GM23338 (cell line): ENCODE data around the gene CHCT1. TPM values are rescaled to one million over a fixed set of nuclear protein-coding genes. Genes with fewer than 3 reads are reported as not detected.
A peak's percentile ranks its signal among the peaks of the same experiment; 100 is the strongest.

Source experiments
- ATAC-seq: fragments of 200-7000 bp; cut with Tn5 transposase; 3 replicates; pipeline ENCODE4 v1.9.1; 2020
- DNase-seq: peaks from one replicate; pipeline ENCODE4 v3.0.0-alpha.2; 2015; ENCODE audit warnings: low spot score
- H2AFZ ChIP-seq: fragments of 200-600 bp; sonication (generic); 2 replicates; pipeline ENCODE4 v1.8.0; 2016; ENCODE audit warnings: antibody characterized with exemption, mild to moderate bottlenecking, moderate library complexity
- H3F3A ChIP-seq: fragments of 200-600 bp; sonication (generic); replicated peaks from 2 replicates; pipeline ENCODE4 v1.8.0; 2017; ENCODE audit warnings: antibody characterized with exemption, mixed run types, low read depth
- H3K27ac ChIP-seq: fragments of 200-600 bp; sonication (generic); 2 replicates; pipeline ENCODE4 v1.6.1; 2016; ENCODE audit warnings: low read depth
- H3K27me3 ChIP-seq: fragments of 200-600 bp; sonication (generic); 2 replicates; pipeline ENCODE4 v1.8.0; 2016; ENCODE audit warnings: mild to moderate bottlenecking, mixed run types, moderate library complexity; ENCODE audit not compliant: insufficient read depth
- H3K36me3 ChIP-seq: fragments of 200-600 bp; sonication (generic); 2 replicates; pipeline ENCODE4 v1.8.0; 2016; ENCODE audit warnings: mild to moderate bottlenecking; ENCODE audit not compliant: insufficient read depth
- H3K4me1 ChIP-seq: fragments of 200-600 bp; sonication (generic); 2 replicates; pipeline ENCODE4 v1.8.0; 2016; ENCODE audit warnings: mild to moderate bottlenecking, moderate library complexity; ENCODE audit not compliant: insufficient read depth
- H3K4me2 ChIP-seq: fragments of 200-600 bp; sonication (generic); 2 replicates; pipeline ENCODE4 v1.7.1; 2017; ENCODE audit warnings: mixed run types
- H3K4me3 ChIP-seq: fragments of 200-600 bp; sonication (generic); 2 replicates; pipeline ENCODE4 v1.6.1; 2016; ENCODE audit warnings: mixed run types
- H3K79me2 ChIP-seq: fragments of 200-600 bp; sonication (generic); replicated peaks from 2 replicates; pipeline ENCODE4 v1.8.0; 2017; ENCODE audit warnings: mild to moderate bottlenecking; ENCODE audit not compliant: insufficient read depth
- H3K9me2 ChIP-seq: fragments of 200-600 bp; sonication (generic); 2 replicates; pipeline ENCODE4 v1.8.0; 2017; ENCODE audit not compliant: insufficient read depth
- H4K20me1 ChIP-seq: fragments of 200-600 bp; sonication (generic); replicated peaks from 2 replicates; pipeline ENCODE4 v1.8.0; 2017; ENCODE audit warnings: mild to moderate bottlenecking; ENCODE audit not compliant: insufficient read depth
- H3K27ac Mint-ChIP-seq: 2 replicates; pipeline ENCODE4 v1.8.0; 2020; ENCODE audit warnings: inconsistent platforms, mild to moderate bottlenecking, moderate library complexity, mixed read lengths
- H3K27me3 Mint-ChIP-seq: 3 replicates; pipeline ENCODE4 v1.8.0; 2022; ENCODE audit warnings: low read depth, mild to moderate bottlenecking, moderate library complexity, mixed read lengths, inconsistent platforms; ENCODE audit not compliant: insufficient read depth, poor library complexity
- H3K36me3 Mint-ChIP-seq: 3 replicates; pipeline ENCODE4 v1.8.0; 2021; ENCODE audit warnings: low read depth, mild to moderate bottlenecking, inconsistent platforms, moderate library complexity, mixed read lengths
- H3K4me1 Mint-ChIP-seq: 3 replicates; pipeline ENCODE4 v1.8.0; 2020; ENCODE audit warnings: mild to moderate bottlenecking, inconsistent platforms, mixed read lengths
- H3K4me3 Mint-ChIP-seq: 3 replicates; pipeline ENCODE4 v1.8.0; 2021; ENCODE audit warnings: moderate library complexity, mild to moderate bottlenecking, inconsistent platforms, mixed read lengths
- H3K9me3 Mint-ChIP-seq: 3 replicates; pipeline ENCODE4 v1.8.0; 2020; ENCODE audit warnings: moderate library complexity, mild to moderate bottlenecking, inconsistent platforms, mixed read lengths
- EZH2 ChIP-seq: fragments of 200-600 bp; sonication (generic); IDR thresholded peaks from one replicate; pipeline ENCODE4 v1.8.0; 2017; ENCODE audit warnings: antibody characterized with exemption, mild to moderate bottlenecking, low read depth; ENCODE audit not compliant: unreplicated experiment
- EZH2phosphoT487 ChIP-seq: fragments of 200-600 bp; sonication (generic); IDR thresholded peaks from one replicate; pipeline ENCODE4 v1.8.1; 2018; ENCODE audit warnings: antibody characterized with exemption; ENCODE audit not compliant: unreplicated experiment
- JUNB ChIP-seq: IDR thresholded peaks from one replicate; pipeline ENCODE4 v1.6.1; 2016; ENCODE audit warnings: antibody characterized with exemption; ENCODE audit not compliant: unreplicated experiment
- NANOG ChIP-seq: IDR thresholded peaks from 2 replicates; pipeline ENCODE4 v1.6.1; 2016; ENCODE audit warnings: antibody characterized with exemption, borderline replicate concordance
- POLR2AphosphoS5 ChIP-seq: IDR thresholded peaks from 2 replicates; pipeline ENCODE4 v1.6.1; 2016; ENCODE audit warnings: antibody characterized with exemption, low read depth
- STAT1 ChIP-seq: IDR thresholded peaks from one replicate; pipeline ENCODE4 v1.6.1; 2016; ENCODE audit warnings: antibody characterized with exemption; ENCODE audit not compliant: unreplicated experiment
- ZNF114 ChIP-seq: fragments of 250-450 bp; sonication (Bioruptor Pico); IDR thresholded peaks from 2 replicates; pipeline ENCODE4 v1.5.0; 2020; ENCODE audit warnings: mild to moderate bottlenecking, moderate library complexity
- ZNF331 ChIP-seq: fragments of 250-450 bp; sonication (Bioruptor Pico); IDR thresholded peaks from 2 replicates; pipeline ENCODE4 v1.5.0; 2020; ENCODE audit warnings: low read depth, mild to moderate bottlenecking, moderate library complexity
- polyA plus RNA-seq: library from polyadenylated mRNA; unstranded; fragments of >200 nt; fragmentation: Nextera tagmentation; extraction: Ambion mirVana; gene quantifications from 2 replicates; pipeline ENCODE4 v1.2.1, GENCODE V29; 2016
- total RNA-seq: library from RNA; depleted of rRNA; stranded (reverse); fragments of >200 nt; shearing (Covaris generic); gene quantifications from 2 replicates; pipeline ENCODE4 v1.2.3, GENCODE V29; 2014
- TF ChIP-seq, protein P1 (sequence below): IDR thresholded peaks from 2 replicates; pipeline ENCODE4 v1.6.1; 2016; ENCODE audit warnings: antibody characterized with exemption
- TF ChIP-seq, protein P2 (sequence below): fragments of 250-450 bp; sonication (Bioruptor Pico); IDR thresholded peaks from 2 replicates; pipeline ENCODE4 v1.5.0; 2020; ENCODE audit warnings: mild to moderate bottlenecking, moderate library complexity
- TF ChIP-seq, protein P3 (sequence below), 2 experiments: fragments of 200-600 bp in 1 of 2; sonication (generic) in 1 of 2; conservative IDR thresholded peaks; 2 replicates each; pipeline versions ENCODE4 v1.5.1 to v1.6.1; 2016 to 2017; ENCODE audit warnings: antibody characterized with exemption in 2 of 2, low read depth in 2 of 2, mild to moderate bottlenecking in 2 of 2, moderate library complexity in 1 of 2

Gene CHCT1
- total and polyA plus RNA-seq, 2 experiments from 2014 or later = 0.61 TPM; not detected in 1

DNA sequence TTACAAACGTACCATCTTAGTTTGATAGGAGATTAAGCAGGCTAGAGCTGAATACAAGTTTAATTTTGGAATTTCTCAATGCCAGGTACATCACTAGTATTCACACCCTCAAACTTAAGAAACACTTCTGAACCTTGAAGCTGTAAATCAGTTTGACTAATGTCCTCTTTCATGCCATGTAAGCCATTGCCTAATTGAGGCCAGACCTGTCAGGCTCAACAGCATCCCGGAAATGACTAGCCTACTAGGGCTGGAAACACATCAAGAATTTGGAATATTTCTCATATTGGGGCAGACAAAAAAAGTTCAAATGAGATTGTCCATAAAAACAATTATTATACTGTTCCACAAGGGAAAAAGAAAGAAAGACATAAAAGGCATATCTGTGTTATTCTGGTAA lies 32.1 kb upstream of the CHCT1 start (continued):
- TF ChIP-seq, protein P1, sequence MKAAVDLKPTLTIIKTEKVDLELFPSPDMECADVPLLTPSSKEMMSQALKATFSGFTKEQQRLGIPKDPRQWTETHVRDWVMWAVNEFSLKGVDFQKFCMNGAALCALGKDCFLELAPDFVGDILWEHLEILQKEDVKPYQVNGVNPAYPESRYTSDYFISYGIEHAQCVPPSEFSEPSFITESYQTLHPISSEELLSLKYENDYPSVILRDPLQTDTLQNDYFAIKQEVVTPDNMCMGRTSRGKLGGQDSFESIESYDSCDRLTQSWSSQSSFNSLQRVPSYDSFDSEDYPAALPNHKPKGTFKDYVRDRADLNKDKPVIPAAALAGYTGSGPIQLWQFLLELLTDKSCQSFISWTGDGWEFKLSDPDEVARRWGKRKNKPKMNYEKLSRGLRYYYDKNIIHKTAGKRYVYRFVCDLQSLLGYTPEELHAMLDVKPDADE = no peak

DNA sequence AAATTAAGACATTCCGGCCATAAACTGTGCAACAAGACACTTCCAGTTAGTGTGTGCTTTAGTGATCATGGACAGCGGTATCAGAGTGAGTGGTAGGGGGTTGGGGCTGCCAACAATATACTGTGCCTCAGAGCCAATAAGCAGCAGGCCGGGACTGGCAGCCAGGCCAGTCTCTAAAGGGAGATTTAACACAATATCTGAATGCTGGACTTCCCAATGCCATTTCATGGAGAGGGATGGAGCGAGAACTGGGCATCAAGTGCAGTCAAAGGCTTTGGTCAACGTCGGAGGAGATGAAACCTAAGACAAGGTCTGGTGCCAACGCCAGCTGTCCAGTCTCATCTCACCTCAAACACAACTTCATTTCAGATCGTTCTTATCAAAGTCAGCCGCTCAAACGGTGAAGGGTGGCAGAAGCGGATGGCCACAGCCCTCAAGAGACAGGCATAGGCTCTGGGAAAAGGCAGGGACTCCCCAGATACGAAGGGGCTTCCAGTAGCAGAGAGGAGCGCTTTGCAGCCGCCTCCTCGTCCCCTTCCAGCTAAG lies 31.3 kb upstream of the CHCT1 start:
- Histone ChIP-seq H3K27me3 (no peaks in the 10 kb centered on the region), H3K4me1 (peaks cover 52% of the 10 kb centered on the region), H3K36me3 (no peaks in the 10 kb centered on the region), H3K79me2 (peaks cover 56% of the 10 kb centered on the region), H4K20me1 (no peaks in the 10 kb centered on the region; the same call in 1 of the 2 replicates), H3K27ac (peak overlapping the region; percentile 95; the same call in 1 of the 2 replicates), H3F3A (0 out of 2 replicates have a peak, but pooled peaks cover 6% of the 10 kb centered on the region), H3K9me2 (no peaks in the 10 kb centered on the region), H2AFZ (no peak overlapping the region), H3K4me3 (peak overlapping the region; percentile 93), H3K4me2 (peak overlapping the region; percentile 85)
- Mint-ChIP-seq H3K36me3 (peaks cover 6% of the 10 kb centered on the region; the same call in 1 of the 3 replicates), H3K27ac (peak overlapping the region; percentile 92), H3K4me1 (peaks cover 54% of the 10 kb centered on the region), H3K27me3 (peaks cover 9% of the 10 kb centered on the region), H3K9me3 (no peaks in the 10 kb centered on the region; the same call in 2 of the 3 replicates), H3K4me3 (peak overlapping the region; percentile 95)
- peak; percentile 2; the same call in 2 of the 3 replicates for ATAC-seq
- no peak for DNase-seq
- TF ChIP-seq, protein P2, sequence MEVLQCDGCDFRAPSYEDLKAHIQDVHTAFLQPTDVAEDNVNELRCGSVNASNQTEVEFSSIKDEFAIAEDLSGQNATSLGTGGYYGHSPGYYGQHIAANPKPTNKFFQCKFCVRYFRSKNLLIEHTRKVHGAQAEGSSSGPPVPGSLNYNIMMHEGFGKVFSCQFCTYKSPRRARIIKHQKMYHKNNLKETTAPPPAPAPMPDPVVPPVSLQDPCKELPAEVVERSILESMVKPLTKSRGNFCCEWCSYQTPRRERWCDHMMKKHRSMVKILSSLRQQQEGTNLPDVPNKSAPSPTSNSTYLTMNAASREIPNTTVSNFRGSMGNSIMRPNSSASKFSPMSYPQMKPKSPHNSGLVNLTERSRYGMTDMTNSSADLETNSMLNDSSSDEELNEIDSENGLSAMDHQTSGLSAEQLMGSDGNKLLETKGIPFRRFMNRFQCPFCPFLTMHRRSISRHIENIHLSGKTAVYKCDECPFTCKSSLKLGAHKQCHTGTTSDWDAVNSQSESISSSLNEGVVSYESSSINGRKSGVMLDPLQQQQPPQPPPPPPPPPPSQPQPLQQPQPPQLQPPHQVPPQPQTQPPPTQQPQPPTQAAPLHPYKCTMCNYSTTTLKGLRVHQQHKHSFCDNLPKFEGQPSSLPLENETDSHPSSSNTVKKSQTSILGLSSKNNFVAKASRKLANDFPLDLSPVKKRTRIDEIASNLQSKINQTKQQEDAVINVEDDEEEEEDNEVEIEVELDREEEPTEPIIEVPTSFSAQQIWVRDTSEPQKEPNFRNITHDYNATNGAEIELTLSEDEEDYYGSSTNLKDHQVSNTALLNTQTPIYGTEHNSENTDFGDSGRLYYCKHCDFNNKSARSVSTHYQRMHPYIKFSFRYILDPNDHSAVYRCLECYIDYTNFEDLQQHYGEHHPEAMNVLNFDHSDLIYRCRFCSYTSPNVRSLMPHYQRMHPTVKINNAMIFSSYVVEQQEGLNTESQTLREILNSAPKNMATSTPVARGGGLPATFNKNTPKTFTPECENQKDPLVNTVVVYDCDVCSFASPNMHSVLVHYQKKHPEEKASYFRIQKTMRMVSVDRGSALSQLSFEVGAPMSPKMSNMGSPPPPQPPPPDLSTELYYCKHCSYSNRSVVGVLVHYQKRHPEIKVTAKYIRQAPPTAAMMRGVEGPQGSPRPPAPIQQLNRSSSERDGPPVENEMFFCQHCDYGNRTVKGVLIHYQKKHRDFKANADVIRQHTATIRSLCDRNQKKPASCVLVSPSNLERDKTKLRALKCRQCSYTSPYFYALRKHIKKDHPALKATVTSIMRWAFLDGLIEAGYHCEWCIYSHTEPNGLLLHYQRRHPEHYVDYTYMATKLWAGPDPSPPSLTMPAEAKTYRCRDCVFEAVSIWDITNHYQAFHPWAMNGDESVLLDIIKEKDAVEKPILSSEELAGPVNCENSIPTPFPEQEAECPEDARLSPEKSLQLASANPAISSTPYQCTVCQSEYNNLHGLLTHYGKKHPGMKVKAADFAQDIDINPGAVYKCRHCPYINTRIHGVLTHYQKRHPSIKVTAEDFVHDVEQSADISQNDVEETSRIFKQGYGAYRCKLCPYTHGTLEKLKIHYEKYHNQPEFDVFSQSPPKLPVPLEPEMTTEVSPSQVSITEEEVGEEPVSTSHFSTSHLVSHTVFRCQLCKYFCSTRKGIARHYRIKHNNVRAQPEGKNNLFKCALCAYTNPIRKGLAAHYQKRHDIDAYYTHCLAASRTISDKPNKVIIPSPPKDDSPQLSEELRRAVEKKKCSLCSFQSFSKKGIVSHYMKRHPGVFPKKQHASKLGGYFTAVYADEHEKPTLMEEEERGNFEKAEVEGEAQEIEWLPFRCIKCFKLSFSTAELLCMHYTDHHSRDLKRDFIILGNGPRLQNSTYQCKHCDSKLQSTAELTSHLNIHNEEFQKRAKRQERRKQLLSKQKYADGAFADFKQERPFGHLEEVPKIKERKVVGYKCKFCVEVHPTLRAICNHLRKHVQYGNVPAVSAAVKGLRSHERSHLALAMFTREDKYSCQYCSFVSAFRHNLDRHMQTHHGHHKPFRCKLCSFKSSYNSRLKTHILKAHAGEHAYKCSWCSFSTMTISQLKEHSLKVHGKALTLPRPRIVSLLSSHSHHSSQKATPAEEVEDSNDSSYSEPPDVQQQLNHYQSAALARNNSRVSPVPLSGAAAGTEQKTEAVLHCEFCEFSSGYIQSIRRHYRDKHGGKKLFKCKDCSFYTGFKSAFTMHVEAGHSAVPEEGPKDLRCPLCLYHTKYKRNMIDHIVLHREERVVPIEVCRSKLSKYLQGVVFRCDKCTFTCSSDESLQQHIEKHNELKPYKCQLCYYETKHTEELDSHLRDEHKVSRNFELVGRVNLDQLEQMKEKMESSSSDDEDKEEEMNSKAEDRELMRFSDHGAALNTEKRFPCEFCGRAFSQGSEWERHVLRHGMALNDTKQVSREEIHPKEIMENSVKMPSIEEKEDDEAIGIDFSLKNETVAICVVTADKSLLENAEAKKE (CRISPR knock-in tag) = no peak
- TF ChIP-seq JUNB (no peak), EZH2 (no peak), NANOG (no peak), ZNF331 (CRISPR knock-in tag) (no peak), POLR2AphosphoS5 (no peak), ZNF114 (CRISPR knock-in tag) (no peak), EZH2phosphoT487 (no peak), STAT1 (no peak)
- TF ChIP-seq, protein P1 = no peak
- TF ChIP-seq, protein P3, sequence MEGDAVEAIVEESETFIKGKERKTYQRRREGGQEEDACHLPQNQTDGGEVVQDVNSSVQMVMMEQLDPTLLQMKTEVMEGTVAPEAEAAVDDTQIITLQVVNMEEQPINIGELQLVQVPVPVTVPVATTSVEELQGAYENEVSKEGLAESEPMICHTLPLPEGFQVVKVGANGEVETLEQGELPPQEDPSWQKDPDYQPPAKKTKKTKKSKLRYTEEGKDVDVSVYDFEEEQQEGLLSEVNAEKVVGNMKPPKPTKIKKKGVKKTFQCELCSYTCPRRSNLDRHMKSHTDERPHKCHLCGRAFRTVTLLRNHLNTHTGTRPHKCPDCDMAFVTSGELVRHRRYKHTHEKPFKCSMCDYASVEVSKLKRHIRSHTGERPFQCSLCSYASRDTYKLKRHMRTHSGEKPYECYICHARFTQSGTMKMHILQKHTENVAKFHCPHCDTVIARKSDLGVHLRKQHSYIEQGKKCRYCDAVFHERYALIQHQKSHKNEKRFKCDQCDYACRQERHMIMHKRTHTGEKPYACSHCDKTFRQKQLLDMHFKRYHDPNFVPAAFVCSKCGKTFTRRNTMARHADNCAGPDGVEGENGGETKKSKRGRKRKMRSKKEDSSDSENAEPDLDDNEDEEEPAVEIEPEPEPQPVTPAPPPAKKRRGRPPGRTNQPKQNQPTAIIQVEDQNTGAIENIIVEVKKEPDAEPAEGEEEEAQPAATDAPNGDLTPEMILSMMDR (conservative IDR thresholded peaks at IDR 0.05; ENCODE audit: low read depth in 2 of 2) = no peak
